ENCODE measurements around the gene SLC2A1.

Gene SLC2A1

DNA sequence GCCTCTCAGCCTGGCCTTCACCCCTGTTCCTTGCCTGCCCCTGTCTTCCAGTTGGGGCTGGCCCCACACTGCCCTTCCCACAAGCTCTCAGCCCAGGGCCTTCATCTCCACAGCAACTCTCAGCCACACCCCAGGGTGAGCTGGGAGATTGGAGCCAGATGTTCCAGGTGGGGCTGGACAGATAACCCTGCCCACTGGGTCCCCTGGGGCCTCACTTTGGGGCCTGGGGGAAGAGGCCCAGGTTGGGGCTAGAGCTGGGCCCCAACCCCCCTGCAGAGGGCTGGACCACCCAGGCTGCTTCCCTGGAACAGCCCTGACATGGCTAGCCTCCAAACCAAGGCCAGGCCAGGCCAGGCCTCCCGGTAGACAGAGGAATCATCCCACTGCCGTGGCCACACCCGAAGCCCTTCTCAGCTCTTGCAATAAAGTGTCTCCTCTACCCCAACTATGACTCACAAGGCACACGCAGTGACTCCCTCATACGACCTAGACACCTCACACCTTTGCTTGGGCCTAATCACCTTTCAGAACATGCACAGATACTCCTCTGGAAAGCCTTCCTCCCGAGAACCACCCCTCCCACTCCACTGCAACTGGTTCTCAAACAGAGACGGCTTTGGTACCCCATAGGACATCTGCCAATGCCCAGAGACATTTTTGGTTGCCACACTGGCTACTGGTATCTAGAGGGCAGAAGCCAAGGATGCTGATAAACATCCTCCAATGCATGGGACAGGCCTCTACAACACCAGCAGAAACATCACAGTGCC lies 22.2 kb downstream of the SLC2A1 start:
- DNase-seq (ENCODE audit: insufficient read length, low spot score) (peak; percentile 72), FAIRE-seq (peak; percentile 50)
- no peak for TF ChIP-seq POLR2A (IDR thresholded peaks at IDR 0.05; ENCODE audit: low read depth, low read length)

DNA sequence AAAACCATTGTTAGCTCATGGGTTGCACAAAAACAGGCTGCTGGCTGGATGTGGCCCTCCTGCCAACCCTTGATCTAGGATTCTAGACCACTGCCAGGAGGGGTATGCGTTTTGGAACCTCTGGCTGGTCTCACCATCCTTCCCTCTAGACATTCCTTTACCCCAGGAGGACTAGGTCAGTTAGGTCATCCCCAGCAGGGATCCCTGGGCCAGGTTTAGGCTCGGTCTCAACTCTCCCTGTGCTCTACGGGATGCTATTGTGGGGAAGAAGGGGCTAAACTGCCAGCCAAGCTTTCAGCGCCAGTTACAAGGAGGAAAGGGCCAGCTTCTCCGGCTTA lies 22.7 kb downstream of the SLC2A1 start:
- no peak for TF ChIP-seq POLR2A (IDR thresholded peaks at IDR 0.05; ENCODE audit: low read depth, low read length)
- FAIRE-seq (no peak), DNase-seq (ENCODE audit: insufficient read length, low spot score) (no peak)

DNA sequence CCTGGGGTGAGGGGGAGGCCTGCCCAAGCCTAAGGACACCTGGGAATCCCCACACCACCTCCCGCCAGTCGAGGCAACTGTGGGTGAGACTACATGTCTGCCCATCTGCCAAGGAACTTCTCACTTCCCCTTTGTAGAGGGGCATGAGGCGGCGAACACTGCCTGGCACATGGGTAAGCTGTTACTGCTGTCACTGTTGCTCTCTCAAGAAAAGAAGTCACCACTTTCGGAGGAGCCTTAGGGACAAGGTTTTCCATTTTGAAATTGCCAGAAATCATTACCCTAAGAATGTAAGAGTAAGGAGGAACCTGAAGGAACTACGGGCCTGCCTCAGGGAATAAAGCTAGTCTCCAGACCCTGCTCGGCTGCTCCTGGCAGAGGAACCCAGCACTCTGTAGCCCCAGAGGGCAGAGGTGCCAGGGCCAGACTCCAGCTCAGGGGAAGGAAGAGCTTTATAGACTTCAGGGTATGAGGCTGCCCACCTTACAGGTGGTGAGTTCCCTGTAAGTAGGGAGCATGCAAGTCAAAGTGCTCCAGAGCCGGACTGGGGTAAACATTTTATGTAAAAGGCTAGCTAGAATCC lies 23.3 kb downstream of the SLC2A1 start:
- no peak for DNase-seq (ENCODE audit: insufficient read length, low spot score)
- TF ChIP-seq POLR2A (IDR thresholded peaks at IDR 0.05; ENCODE audit: low read depth, low read length): no peak
- no peak for FAIRE-seq

DNA sequence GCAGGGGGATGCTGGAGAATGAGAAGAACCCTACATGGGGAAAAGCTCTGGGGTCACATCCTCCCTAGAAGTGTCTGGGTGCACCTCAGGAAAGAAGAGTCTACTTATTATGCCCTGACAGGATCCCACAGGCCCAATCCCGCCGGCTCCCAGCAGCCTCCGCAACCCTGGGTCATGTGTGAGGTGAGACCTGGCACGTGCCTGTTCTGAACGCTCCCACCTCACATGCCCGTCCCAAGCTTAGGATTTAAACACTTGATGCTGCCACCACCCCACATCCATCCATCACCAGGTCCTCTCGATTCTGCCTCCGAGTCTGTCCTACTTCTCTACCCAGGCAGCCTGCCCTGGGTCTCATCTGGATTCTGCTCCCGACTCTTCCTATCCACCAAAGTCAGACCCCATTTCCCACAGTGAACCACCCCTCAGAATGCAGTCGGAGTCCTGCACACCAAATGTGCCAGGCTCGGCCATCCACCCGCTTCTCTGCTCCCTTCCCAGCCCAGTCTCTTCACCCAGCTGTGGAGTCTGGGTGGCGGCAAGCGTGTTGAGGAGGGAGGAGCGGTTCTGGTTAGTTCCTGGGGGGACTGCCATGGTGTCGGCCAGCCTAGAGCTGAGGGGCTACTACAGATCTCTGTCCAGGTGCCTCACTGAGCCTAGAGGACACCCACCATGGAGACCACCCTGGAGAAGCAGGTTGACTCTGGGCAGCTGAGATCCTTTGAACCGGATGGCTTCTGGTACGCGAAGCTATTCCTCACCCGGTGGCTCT lies 23.9 kb downstream of the SLC2A1 start:
- TF ChIP-seq POLR2A (IDR thresholded peaks at IDR 0.05; ENCODE audit: low read depth, low read length): no peak
- DNase-seq (ENCODE audit: insufficient read length, low spot score) (no peak), FAIRE-seq (no peak)

DNA sequence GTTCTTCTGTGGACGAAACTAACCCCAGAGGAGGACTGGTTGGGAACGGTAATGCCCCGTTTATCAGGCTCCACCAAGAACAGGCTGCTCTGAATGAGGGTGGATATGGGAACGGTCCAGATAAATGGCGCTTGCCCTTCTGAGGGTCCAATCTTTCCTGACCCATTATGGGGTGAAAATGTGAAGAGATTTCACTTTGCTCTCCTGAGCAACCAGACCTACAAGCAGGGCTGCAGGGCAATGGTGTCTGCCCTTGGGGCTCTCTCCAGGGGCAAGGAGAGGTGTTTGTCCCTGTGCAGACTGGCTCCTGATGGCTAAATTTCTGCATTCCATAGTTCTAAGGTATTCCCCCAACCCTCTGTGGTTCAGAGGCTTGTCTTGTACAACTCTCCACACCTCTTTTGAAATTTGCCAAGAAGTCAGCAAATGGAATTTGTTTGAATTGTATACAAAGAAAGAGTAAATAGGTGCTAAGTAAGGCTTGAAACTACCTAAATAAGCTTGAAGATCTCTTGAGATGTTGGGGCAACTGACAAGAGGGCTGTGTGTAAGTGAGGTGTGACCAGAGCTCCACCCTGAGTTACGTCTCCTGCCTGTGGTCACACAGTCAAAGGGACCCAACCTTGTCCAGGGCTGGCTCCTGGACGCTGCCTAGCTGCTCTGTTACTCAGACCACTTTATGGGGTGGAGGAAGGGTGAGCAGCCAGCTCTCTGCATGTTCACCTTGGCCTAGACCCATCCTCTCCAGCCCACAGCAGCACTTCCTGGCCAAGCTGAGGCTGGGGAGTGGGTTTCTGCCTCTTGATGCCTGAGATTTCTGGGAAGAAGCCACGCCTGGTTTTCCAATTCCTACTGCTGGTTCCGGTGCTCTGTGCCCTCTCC lies 24.8 kb downstream of the SLC2A1 start:
- DNase-seq (ENCODE audit: insufficient read length, low spot score): no peak
- TF ChIP-seq POLR2A (IDR thresholded peaks at IDR 0.05; ENCODE audit: low read depth, low read length): no peak
- FAIRE-seq: no peak

DNA sequence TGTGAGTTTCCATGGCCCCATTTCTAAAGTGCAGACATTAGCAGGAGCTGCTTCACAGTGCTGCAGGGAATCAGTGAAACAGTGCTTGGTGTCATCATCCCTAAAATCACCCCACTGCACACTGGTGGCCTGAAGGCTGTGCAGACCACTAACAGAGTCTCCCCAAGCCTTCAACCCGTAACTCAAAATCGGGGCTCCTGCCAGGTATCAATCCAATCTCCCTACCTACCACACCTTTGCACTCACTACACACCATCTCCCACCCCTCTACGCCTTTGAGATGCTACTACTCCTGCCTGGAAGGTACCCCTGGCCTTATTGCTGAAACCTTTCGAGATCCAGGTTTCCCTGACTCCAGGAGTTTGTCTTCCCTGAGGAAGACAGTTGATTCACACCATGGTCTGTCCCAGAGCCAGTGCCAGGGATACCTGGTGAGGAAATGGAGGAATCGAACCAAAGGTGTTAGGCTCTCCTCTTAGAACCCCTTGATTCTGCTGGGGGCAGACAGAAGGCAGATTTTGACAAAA lies 25.5 kb downstream of the SLC2A1 start:
- no peak for FAIRE-seq
- no peak for DNase-seq (ENCODE audit: insufficient read length, low spot score)
- no peak for TF ChIP-seq POLR2A (IDR thresholded peaks at IDR 0.05; ENCODE audit: low read depth, low read length)

DNA sequence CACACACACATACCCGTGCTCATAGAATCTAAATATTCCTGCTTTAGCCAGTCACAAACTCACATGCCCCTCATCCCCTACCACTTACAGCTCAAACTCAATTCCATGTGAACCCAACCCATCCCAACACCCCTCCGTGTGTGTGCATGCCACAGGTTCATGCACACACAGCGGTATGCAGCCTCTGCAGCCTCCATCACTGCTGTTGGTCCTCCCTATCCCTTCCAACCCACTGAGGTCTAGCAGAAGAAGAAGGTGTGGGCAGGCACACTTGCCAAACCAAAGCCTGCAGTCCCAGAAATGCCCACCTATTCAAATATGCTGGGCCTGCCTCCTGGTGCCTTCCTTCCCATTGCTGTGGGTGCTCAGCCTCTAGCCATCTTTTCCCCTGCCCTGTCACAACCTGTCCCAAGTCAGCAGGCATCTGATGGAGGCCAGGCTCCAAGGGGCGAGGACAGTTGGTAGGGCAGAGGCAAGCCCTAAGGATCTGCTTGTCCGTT lies 26.2 kb downstream of the SLC2A1 start:
- no peak for TF ChIP-seq POLR2A (IDR thresholded peaks at IDR 0.05; ENCODE audit: low read depth, low read length)
- no peak for FAIRE-seq
- no peak for DNase-seq (ENCODE audit: insufficient read length, low spot score)

DNA sequence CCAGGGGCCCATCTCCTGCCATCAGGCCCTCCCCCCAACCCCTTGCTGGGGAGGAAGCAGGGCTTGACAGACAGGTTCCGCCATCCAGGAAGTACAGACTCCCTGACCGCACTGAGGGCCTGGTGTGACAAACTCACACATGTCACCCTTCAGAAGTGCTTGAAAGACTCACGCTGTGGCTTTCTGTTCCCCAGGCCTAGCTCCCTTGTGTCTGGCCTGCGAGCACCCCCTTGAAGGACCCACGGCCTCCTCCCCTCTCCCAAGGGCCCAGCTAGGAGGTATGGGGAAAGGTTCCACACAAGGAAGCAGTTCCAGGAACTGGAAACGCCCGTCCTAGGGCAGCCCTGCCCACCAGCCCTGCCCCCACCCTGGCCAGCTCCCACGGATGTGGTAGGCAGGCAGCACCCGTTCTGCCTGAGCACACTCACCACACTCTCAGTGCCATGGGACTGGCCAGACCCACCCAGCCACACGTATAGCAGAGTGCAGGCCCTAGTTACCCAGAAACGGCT lies 26.7 kb downstream of the SLC2A1 start:
- TF ChIP-seq POLR2A (IDR thresholded peaks at IDR 0.05; ENCODE audit: low read depth, low read length): no peak
- FAIRE-seq (no peak), DNase-seq (ENCODE audit: insufficient read length, low spot score) (no peak)

DNA sequence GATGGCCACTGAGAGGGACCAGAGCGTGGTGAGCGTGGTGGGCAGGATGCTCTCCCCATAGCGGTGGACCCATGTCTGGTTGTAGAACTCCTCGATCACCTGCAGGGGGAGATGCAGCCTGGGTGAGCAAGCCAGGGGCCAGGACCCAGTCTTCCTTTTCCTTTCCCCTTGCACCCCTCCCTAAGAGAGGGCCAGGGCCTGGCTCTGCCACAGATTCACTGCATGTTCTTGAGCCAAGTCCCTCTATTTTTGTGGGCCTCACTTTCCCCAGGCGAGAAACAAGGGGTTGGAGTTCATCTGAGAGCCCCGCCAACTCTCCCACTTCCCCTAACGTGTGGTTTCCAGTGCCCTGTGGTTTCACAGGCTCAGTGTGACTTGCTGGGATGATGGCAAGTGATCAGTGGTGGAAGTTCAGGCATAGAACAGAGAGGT lies 27.5 kb downstream of the SLC2A1 start:
- DNase-seq (ENCODE audit: insufficient read length, low spot score): no peak
- FAIRE-seq: no peak

DNA sequence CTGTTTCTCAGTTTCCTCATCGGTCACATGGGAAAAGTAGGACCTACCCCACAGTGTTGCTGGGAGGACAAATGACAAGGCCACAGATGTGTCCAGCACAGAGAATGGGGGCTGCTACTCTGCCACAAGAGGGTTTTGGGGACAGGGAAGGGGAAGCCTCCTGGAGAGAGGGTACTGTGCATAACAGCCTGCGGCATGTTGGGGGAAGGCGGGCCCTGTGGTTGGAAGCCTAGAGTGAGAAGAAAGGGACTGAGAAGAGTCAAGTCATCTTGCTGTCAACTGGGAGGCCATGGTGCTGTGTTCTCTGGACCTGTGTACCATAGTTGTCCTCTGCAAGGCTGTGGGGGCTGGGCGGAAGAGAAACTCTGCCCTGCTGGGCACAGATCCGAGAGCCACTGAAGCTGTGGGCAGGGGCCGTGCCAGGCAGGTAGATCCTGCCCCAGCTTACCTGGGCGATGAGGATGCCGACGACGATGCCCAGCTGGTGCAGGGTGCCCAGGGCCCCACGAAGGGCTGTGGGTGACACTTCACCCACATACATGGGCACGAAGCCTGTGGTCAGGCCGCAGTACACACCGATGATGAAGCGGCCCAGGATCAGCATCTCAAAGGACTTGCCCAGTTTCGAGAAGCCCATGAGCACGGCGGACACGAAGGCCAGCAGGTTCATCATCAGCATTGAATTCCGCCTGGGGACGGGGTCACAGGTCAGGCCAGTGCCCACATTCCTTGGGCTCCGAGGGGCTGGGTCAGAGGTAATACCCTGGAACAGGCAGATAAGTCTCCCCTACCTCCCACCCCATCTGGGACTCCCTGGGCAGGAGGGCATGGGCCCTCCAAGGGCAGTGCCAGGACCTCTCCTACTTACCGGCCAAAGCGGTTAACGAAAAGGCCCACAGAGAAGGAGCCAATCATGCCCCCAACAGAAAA lies 28.2 kb downstream of the SLC2A1 start:
- DNase-seq (ENCODE audit: insufficient read length, low spot score): no peak
- FAIRE-seq: no peak
- no peak for TF ChIP-seq POLR2A (IDR thresholded peaks at IDR 0.05; ENCODE audit: low read depth, low read length)

More for the DNA sequence above, 27.5 kb downstream of the SLC2A1 start:
- TF ChIP-seq POLR2A (IDR thresholded peaks at IDR 0.05; ENCODE audit: low read depth, low read length): no peak

DNA sequence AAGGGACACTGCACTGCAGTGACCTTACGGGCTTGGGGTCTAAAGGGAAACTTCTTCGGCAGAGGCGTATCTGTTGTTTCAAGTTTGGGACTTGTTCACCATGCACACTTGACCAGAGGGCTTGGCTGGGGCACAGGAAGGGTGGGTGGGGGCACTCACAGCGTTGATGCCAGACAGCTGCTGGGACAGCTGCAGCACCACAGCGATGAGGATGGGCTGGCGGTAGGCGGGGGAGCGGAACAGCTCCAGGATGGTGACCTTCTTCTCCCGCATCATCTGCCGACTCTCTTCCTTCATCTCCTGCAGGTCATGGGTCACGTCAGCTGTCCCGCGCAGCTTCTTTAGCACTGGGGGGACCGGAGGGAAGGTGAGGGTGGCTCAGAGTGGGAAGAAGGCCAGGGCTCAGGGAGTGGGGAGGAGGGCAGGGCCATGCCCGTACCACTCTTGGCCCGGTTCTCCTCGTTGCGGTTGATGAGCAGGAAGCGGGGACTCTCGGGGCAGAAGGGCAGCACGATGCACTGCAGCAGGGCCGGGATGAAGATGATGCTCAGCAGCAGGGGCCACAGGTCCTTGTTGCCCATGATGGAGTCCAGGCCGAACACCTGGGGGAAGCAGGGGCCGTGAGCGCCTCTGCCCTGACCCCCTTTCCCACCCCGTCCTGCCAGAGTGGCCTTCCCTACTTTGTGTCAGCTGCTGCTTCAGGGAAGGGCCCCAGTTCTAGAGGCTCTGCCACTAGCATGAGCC lies 29.1 kb downstream of the SLC2A1 start:
- no peak for TF ChIP-seq POLR2A (IDR thresholded peaks at IDR 0.05; ENCODE audit: low read depth, low read length)
- DNase-seq (ENCODE audit: insufficient read length, low spot score) (no peak), FAIRE-seq (no peak)

DNA sequence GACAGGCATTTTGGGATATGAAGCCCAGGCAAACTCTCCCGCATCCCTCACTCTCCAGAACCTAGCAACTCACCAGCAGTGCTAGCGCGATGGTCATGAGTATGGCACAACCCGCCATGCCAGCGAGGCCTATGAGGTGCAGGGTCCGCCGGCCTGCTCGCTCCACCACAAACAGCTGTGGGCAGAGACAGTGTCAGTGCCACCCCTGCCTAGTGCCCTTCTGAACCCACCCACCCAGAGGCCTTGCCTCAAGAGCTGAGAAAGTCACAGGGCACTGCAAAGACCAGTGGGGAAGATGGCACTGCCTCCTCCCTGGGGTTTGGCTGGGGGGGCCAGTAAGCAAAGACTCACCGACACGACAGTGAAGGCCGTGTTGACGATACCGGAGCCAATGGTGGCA lies 29.8 kb downstream of the SLC2A1 start:
- DNase-seq (ENCODE audit: insufficient read length, low spot score): no peak
- FAIRE-seq: no peak
- no peak for TF ChIP-seq POLR2A (IDR thresholded peaks at IDR 0.05; ENCODE audit: low read depth, low read length)
